A549 treated with dexamethasone at 1 μM for 4 hours (cell line): ENCODE results near the gene AHCTF1. TPM values are rescaled to one million over a fixed set of nuclear protein-coding genes. Genes with fewer than 3 reads are reported as not detected.

Experiments
- total RNA-seq: library from RNA; stranded (reverse); fragments of 200-300 nt; extraction: Qiagen RNA extraction; gene quantifications from 5 replicates; pipeline ENCODE4 v1.2.3, GENCODE V29; 2022

AHCTF1 gene, protein sequence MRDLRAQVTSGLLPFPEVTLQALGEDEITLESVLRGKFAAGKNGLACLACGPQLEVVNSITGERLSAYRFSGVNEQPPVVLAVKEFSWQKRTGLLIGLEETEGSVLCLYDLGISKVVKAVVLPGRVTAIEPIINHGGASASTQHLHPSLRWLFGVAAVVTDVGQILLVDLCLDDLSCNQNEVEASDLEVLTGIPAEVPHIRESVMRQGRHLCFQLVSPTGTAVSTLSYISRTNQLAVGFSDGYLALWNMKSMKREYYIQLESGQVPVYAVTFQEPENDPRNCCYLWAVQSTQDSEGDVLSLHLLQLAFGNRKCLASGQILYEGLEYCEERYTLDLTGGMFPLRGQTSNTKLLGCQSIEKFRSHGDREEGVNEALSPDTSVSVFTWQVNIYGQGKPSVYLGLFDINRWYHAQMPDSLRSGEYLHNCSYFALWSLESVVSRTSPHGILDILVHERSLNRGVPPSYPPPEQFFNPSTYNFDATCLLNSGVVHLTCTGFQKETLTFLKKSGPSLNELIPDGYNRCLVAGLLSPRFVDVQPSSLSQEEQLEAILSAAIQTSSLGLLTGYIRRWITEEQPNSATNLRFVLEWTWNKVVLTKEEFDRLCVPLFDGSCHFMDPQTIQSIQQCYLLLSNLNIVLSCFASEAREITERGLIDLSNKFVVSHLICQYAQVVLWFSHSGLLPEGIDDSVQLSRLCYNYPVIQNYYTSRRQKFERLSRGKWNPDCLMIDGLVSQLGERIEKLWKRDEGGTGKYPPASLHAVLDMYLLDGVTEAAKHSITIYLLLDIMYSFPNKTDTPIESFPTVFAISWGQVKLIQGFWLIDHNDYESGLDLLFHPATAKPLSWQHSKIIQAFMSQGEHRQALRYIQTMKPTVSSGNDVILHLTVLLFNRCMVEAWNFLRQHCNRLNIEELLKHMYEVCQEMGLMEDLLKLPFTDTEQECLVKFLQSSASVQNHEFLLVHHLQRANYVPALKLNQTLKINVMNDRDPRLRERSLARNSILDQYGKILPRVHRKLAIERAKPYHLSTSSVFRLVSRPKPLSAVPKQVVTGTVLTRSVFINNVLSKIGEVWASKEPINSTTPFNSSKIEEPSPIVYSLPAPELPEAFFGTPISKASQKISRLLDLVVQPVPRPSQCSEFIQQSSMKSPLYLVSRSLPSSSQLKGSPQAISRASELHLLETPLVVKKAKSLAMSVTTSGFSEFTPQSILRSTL (N-terminal part only)
- total RNA-seq: 25.9 to 37.7 TPM (median 31.8 TPM) in 5 replicates

DNA sequence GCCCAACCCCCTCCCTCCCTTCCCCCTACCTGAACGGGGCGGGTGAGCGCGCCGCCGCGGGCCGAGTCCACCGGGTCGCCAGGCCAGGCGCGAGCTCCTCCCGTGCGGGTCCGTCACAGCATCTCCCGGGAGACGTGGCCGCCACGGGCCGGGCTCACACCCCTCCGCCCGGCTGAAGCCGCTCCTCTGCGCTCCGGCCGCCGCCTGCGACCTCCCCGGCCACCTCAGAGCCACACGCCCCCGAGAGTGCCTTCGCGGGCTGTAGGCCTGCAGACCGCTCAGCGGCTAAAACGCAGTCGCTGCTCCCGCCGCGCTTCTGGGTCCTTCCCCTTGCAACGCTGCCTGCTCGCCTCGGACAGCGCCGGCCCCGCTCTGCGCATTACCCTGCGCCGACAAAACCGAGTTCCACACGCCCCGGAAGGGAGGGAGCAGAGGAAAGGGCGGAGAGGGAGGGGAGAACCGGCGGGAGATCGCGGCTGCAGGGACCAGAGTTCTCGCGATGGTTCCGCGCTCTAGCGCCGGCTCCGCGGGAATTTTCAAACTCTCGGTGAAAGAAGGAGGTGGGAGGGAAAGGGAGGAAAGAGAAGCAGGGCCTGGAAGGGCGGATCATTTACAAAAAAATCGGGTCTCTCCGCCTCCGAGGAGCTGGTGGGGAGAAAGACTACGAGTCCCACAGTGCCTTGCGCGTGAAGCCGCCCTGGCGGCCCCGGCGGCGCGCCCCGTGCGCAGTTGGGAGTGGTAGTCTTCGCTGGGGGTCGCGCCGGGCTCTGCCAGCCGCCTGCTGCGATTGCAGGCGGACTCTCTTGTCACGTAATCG, at the start of gene AHCTF1:
Gene AHCTF1 (minus strand): TSS at position 400 of the 817 bp plus-strand sequence. CDS start 13,578 bp downstream, outside the sequence.

Other genes with a start within 250 kb of the AHCTF1 start
- gene SCCPDH, start 207.5 kb downstream of the AHCTF1 start, total RNA-seq: 45.9 to 49.2 TPM (median 47.9 TPM) in 5 replicates
- gene ZNF695, start 76.1 kb upstream of the AHCTF1 start, total RNA-seq: 2.0 to 2.7 TPM (median 2.5 TPM) in 5 replicates
- gene ZNF670, start 146.9 kb upstream of the AHCTF1 start, total RNA-seq: 2.7 to 3.6 TPM (median 2.9 TPM) in 5 replicates
- 3.1 to 4.7 TPM (median 4.0 TPM) in 5 replicates for gene ZNF669, start 172.4 kb upstream of the AHCTF1 start, total RNA-seq
- 3.7 to 5.0 TPM (median 4.1 TPM) in 5 replicates for gene ZNF124, start 240.1 kb upstream of the AHCTF1 start, total RNA-seq